ENCODE data around the gene MAP2K3.
A peak's percentile ranks its signal among the peaks of the same experiment; 100 is the strongest.

The MAP2K3 gene

GRCh38 chr17:21286066-21286770, 1.7 kb downstream of the MAP2K3 start (continued):
- no peak for TF ChIP-seq BCL6B (tag by site-specific recombination; IDR thresholded peaks at IDR 0.05)
- no peak for TF ChIP-seq ZNF501 (tag by site-specific recombination; IDR thresholded peaks at IDR 0.05)
- TF ChIP-seq ZNF529 (tag by site-specific recombination; IDR thresholded peaks at IDR 0.05; ENCODE audit: insufficient replicate concordance) = no peak
- no peak for TF ChIP-seq ZBTB49 (tag by site-specific recombination; IDR thresholded peaks at IDR 0.05; ENCODE audit: low read depth)
- TF ChIP-seq GLI4 (tag by site-specific recombination; IDR thresholded peaks at IDR 0.05) = no peak
- TF ChIP-seq ZNF26 (tag by site-specific recombination; IDR thresholded peaks at IDR 0.05) = no peak
- no peak for TF ChIP-seq ZNF426 (tag by site-specific recombination; IDR thresholded peaks at IDR 0.05)
- TF ChIP-seq ZNF140 (tag by site-specific recombination; IDR thresholded peaks at IDR 0.05) = no peak
- TF ChIP-seq SALL2 (tag by site-specific recombination; IDR thresholded peaks at IDR 0.05; ENCODE audit: borderline replicate concordance) = no peak
- TF ChIP-seq MYNN (tag by site-specific recombination; IDR thresholded peaks at IDR 0.05; ENCODE audit: borderline replicate concordance) = peak; percentile 99
- no peak for TF ChIP-seq ZNF488 (tag by site-specific recombination; IDR thresholded peaks at IDR 0.05)
- TF ChIP-seq ZNF248 (tag by site-specific recombination; IDR thresholded peaks at IDR 0.05) = no peak
- no peak for TF ChIP-seq ZNF184 (tag by site-specific recombination; IDR thresholded peaks at IDR 0.05)
- TF ChIP-seq ZNF341 (tag by site-specific recombination; IDR thresholded peaks at IDR 0.05; ENCODE audit: low read depth) = peak; percentile 90
- no peak for TF ChIP-seq ZNF530 (tag by site-specific recombination; IDR thresholded peaks at IDR 0.05; ENCODE audit: low read depth)
- no peak for TF ChIP-seq ZNF18 (tag by site-specific recombination; IDR thresholded peaks at IDR 0.05)
- TF ChIP-seq ZNF610 (tag by site-specific recombination; IDR thresholded peaks at IDR 0.05; ENCODE audit: borderline replicate concordance) = no peak
- TF ChIP-seq ZBTB6 (tag by site-specific recombination; IDR thresholded peaks at IDR 0.05) = 0 out of 2 replicates have a peak, but pooled peaks have one; percentile 22
- peak; percentile 48; the same call in 1 of the 2 replicates for TF ChIP-seq TRIM28 (IDR thresholded peaks at IDR 0.05; ENCODE audit: borderline replicate concordance, low read length)
- TF ChIP-seq REST (tag by site-specific recombination; IDR thresholded peaks at IDR 0.05) = no peak
- TF ChIP-seq ZNF548 (tag by site-specific recombination; IDR thresholded peaks at IDR 0.05) = no peak
- no peak for TF ChIP-seq ZNF157 (tag by site-specific recombination; IDR thresholded peaks at IDR 0.05)
- TF ChIP-seq ZNF621 (tag by site-specific recombination; IDR thresholded peaks at IDR 0.05) = no peak
- TF ChIP-seq KLF17 (tag by site-specific recombination; IDR thresholded peaks at IDR 0.05) = no peak
- TF ChIP-seq ZNF558 (tag by site-specific recombination; IDR thresholded peaks at IDR 0.05) = no peak
- TF ChIP-seq ZNF404 (tag by site-specific recombination; IDR thresholded peaks at IDR 0.05) = no peak

All from HEK293 (cell line).